Large intestine (tissue), 3 donors: ENCODE measurements around the gene KRT77. TPM values are rescaled to one million over a fixed set of nuclear protein-coding genes. Genes with fewer than 3 reads are reported as not detected.

Experiments used
- DNase-seq, 2 donors: peaks; one replicate each; pipeline versions ENCODE4 v3.0.0 to v3.0.0-alpha.2; 2013
- H3K27ac ChIP-seq: one replicate; pipeline ENCODE4 v1.5.1; 2013; ENCODE audit warnings: low read length
- H3K27me3 ChIP-seq: 2 replicates; pipeline ENCODE4 v1.6.1; 2013; ENCODE audit warnings: low read length; ENCODE audit not compliant: control insufficient read depth, insufficient read depth
- H3K36me3 ChIP-seq: 2 replicates; pipeline ENCODE4 v1.6.1; 2013; ENCODE audit warnings: low read length; ENCODE audit not compliant: control insufficient read depth, insufficient read depth
- H3K4me1 ChIP-seq: one replicate; pipeline ENCODE4 v1.6.1; 2013; ENCODE audit warnings: low read length; ENCODE audit not compliant: control insufficient read depth, insufficient read depth
- H3K4me3 ChIP-seq: one replicate; pipeline ENCODE4 v1.5.1; 2013; ENCODE audit warnings: low read length
- H3K9me3 ChIP-seq: one replicate; pipeline ENCODE4 v1.6.1; 2013; ENCODE audit warnings: mild to moderate bottlenecking, low read depth, low read length, moderate library complexity; ENCODE audit not compliant: control insufficient read depth
- WGBS: methylation state at CpG from one replicate; pipeline ENCODE4 v1.1.5; 2013; ENCODE audit warnings: low lambda C conversion rate; ENCODE audit not compliant: insufficient coverage; 5-methylcytosine and 5-hydroxymethylcytosine counted together
- polyA plus RNA-seq: library from polyadenylated mRNA; unstranded; fragments of 120-200 nt; gene quantifications from one replicate; pipeline ENCODE4 v1.2.1, GENCODE V29; 2013

The KRT77 gene
- polyA plus RNA-seq, 1 donor: 0.42 TPM

DNA sequence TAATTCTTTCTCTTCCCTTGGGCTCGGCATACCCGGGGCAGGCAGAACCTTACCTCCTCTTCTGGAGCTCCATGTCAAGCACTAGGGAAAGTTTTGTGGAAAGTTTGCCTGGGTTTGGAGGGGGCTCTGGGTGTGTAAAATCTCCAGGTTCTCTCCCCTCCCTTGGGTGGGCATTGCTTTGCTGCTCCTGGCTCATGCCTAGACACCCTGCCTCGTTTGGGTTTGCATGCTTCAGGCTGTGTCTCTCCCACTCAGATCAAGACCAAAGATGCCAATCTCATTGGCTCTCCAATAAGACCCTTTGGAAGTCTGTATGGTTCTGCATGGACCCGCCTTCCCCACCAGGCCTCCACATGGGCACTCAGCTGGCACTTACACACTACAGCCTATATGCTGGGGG lies 45.1 kb downstream of the KRT77 start:
- no CpG with 5 or more reads among the region's 4 CpGs for WGBS
- peaks cover 10% of the 10 kb centered on the region for H3K4me1 ChIP-seq
- H3K27ac ChIP-seq: no peak overlapping the region

DNA sequence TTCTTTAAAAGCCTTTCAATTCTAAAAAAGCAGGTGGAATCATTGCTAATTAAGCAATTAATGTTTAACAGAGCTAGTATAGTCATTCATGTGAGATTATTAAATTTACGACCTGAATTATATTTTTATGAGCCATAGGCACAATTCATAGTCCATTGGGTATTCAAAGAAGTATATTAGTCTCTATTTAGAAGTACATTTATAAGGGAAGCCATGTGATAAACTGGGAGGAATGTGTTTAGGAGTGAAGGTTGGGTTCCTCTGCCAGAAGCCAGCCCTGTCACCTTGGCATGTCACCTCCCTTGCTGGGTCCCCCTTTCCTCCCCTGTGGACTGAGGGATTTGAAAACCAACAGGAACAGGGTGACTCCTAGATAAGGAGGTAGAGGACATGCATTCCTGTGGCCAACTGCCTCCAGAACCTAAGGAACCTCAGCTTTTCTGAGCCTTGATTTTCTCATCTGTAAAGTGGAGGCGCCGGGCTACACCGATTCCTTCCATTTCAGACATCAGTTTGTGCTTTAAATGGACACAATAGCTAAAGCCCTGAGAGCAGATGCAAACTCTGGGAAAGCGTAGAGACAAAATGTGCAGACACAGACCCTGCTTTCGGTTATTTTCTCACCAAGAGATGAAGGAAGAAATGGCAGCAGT lies 45.9 kb downstream of the KRT77 start:
- Histone ChIP-seq H3K4me1 (peaks cover 10% of the 10 kb centered on the region), H3K4me3 (no peak overlapping the region), H3K27me3 (peaks cover 4% of the 10 kb centered on the region), H3K36me3 (no peaks in the 10 kb centered on the region), H3K9me3 (no peaks in the 10 kb centered on the region), H3K27ac (no peak overlapping the region)
- peak in 1 of 2 donors; percentile 73 for DNase-seq
- WGBS: 82% methylated on average over 4 of the region's 6 CpGs

More for the DNA sequence above, 45.1 kb downstream of the KRT77 start:
- Histone ChIP-seq H3K4me3 (no peak overlapping the region), H3K36me3 (no peaks in the 10 kb centered on the region), H3K27me3 (peaks cover 4% of the 10 kb centered on the region), H3K9me3 (no peaks in the 10 kb centered on the region)
- DNase-seq: no peak

DNA sequence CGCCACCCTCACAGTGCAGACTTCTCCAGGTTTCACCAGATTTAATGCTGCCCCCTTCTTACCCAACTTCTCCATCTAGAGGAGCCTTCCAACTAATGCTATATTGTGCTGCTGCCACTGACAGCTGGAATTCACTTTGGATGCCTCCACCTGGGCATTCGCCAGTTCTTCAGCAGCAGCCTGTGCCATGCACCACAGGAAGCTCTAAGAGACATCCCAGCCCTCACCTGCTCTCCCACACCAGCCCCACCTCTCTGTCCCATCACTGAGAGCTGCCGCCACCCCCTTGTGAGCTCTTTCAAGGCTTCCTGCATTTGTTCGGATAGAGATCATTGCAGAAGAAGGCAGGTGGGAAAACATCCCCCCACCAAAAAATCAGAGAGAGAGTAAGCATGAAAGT lies 46.7 kb downstream of the KRT77 start:
- peaks cover 6% of the 10 kb centered on the region for H3K4me1 ChIP-seq
- no peak overlapping the region for H3K27ac ChIP-seq
- H3K9me3 ChIP-seq: peaks cover 2% of the 10 kb centered on the region
- no CpG with 5 or more reads among the region's 4 CpGs for WGBS
- H3K36me3 ChIP-seq: no peaks in the 10 kb centered on the region
- no peak overlapping the region for H3K4me3 ChIP-seq
- no peak for DNase-seq
- peaks cover 4% of the 10 kb centered on the region for H3K27me3 ChIP-seq

GRCh38 chr12:52655720-52656124 lies 47.6 kb downstream of the KRT77 start:
- Histone ChIP-seq H3K36me3 (no peaks in the 10 kb centered on the region), H3K4me1 (peaks cover 6% of the 10 kb centered on the region), H3K27ac (no peak overlapping the region), H3K4me3 (no peak overlapping the region), H3K27me3 (peaks cover 4% of the 10 kb centered on the region), H3K9me3 (peaks cover 3% of the 10 kb centered on the region)
- peak in 1 of 2 donors; percentile 31 for DNase-seq
- WGBS: no CpG with 5 or more reads among the region's 8 CpGs

DNA sequence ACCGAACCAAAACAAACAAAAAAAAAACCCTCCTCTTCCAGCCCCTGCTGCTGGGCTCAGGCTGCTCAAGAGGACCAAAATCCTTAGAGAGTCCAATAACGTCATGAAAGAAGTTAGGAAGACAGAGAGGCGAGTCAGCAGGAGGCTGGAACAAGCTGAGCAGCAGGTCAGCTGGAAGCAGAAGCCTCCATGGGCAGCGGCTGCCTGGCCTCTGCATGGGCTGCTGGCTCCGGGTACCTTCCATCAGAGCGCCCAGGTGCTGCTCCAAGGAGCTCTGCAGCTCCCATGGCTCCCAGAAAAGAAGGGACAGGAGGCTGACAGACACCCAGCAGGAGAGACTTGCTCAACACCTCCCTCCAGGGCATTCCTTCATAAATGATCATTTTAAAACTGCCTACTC lies 48.1 kb downstream of the KRT77 start:
- Histone ChIP-seq H3K27me3 (peaks cover 4% of the 10 kb centered on the region), H3K4me3 (no peak overlapping the region), H3K4me1 (peaks cover 6% of the 10 kb centered on the region), H3K36me3 (no peaks in the 10 kb centered on the region), H3K9me3 (peaks cover 3% of the 10 kb centered on the region), H3K27ac (no peak overlapping the region)
- DNase-seq: no peak
- no CpG with 5 or more reads among the region's 6 CpGs for WGBS

DNA sequence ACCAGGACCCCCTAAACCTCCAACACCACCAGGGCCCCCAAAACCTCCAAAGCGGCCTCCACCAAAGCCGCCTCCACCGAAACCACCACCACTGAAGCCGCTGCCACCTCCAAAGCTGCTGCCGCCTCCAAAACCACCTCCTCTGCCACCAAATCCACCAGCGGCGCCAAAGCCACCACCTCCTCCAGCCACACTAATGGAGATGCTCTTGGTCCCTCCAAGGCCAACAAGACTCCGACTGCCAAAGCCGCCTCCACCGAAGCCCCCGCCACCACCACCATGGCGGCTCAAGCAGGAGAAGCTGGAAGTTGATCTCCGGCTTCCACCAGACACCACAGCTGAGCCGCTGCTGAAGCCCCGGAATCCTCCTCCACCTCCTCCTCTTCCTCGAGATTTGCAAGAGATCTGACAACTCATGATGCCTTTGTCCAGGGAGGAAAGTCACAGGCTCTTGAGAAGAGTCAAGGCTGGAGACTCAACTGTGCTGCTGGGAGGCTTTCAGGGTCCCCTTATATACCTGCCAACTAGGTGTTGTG lies 51.5 kb downstream of the KRT77 start, which contains the start of gene KRT2:
Gene KRT2 (minus strand): TSS at position 486 of the 536 bp plus-strand sequence. CDS start 69 bp downstream, at position 417.
- H3K9me3 ChIP-seq: peaks cover 3% of the 10 kb centered on the region
- peaks cover 4% of the 10 kb centered on the region for H3K27me3 ChIP-seq
- no peak within 1 kb of the TSS for H3K4me3 ChIP-seq
- no peak within 1 kb of the TSS for H3K27ac ChIP-seq
- DNase-seq: no peak
- H3K36me3 ChIP-seq: no peaks in the 10 kb centered on the region
- H3K4me1 ChIP-seq: peaks cover 2% of the 10 kb centered on the region
- no CpG with 5 or more reads among the region's 16 CpGs for whole genome bisulfite sequencing

DNA sequence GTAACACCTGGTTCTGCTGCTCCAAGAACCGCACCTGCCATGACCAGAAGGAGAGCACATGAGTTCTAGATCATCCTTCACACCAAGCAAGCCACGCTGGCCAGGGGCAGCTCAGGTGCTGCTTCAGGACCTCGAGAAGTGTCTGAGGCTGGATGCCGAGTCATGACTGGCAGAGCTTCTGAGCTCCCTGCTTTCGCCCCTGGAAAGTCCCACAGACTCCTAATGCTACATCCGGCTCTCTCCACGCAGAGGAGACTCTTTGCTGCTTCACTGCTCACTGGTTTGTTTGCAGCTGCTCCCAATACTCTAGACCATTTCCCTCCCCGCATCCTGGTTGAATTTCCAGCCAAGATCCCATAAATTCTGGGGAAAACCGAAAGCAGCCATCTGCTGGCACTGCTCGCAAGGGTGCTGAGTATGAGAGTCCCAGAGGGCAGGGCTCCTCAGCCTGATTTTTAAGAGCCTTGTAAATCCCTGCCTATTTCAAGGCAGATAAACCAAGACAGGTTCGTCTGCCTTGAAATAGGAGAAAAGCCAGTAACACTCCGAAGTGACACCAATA lies 52.7 kb downstream of the KRT77 start:
- no CpG with 5 or more reads among the region's 12 CpGs for WGBS
- H3K36me3 ChIP-seq: no peaks in the 10 kb centered on the region
- H3K9me3 ChIP-seq: peaks cover 3% of the 10 kb centered on the region
- H3K27me3 ChIP-seq: peaks cover 4% of the 10 kb centered on the region
- H3K4me1 ChIP-seq: peaks cover 14% of the 10 kb centered on the region
- no peak for DNase-seq
- no peak overlapping the region for H3K4me3 ChIP-seq
- no peak overlapping the region for H3K27ac ChIP-seq

DNA sequence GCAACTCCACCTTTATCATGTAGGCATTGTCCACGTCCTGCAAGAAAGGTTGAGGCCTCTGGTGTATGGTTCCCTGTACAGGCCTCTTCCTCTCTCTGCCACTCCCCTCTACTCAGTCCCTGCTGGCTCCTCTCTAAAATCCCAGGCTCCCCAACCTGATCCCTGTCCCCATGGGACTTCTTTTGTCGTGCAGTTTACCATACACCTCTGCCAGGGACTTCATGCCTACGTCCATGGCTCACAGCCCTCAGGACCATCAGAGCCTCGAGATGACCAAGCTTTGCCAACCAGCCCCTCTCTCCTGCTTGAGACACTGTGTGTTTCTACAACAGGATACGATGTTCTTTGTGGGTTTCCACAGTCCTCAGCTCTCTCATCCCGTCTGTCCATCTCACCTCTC lies 54.3 kb downstream of the KRT77 start:
- H3K27me3 ChIP-seq: no peaks in the 10 kb centered on the region
- H3K4me1 ChIP-seq: peaks cover 22% of the 10 kb centered on the region
- WGBS: no CpG with 5 or more reads among the region's 6 CpGs
- no peak overlapping the region for H3K4me3 ChIP-seq
- peaks cover 6% of the 10 kb centered on the region for H3K9me3 ChIP-seq
- no peak overlapping the region for H3K27ac ChIP-seq
- no peaks in the 10 kb centered on the region for H3K36me3 ChIP-seq
- DNase-seq: no peak

GRCh38 chr12:52648012-52648550 lies 55.2 kb downstream of the KRT77 start:
- no CpG with 5 or more reads among the region's 8 CpGs for WGBS

DNA sequence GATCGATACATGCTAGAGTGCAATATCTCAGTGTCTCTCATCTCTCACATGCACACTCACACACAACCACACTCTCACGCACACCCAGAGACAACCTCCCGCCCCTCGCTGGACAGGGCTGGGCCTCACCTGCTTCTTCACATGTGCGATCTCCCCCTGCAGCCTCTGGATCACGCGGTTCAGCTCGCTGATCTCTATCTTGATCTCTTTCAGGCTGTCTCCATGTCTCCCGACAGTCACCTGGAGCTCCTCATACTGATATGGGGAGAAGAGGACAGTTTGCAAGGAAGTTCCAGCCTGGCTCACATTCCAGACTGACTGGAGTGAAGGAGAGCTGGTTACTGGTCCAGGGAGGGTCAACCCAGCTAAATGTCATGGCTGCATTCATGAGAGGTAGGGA lies 55.7 kb downstream of the KRT77 start:
- no peaks in the 10 kb centered on the region for H3K36me3 ChIP-seq
- H3K27me3 ChIP-seq: no peaks in the 10 kb centered on the region
- no peak for DNase-seq
- H3K27ac ChIP-seq: no peak overlapping the region
- no peak overlapping the region for H3K4me3 ChIP-seq
- peaks cover 22% of the 10 kb centered on the region for H3K4me1 ChIP-seq
- H3K9me3 ChIP-seq: peaks cover 6% of the 10 kb centered on the region
- WGBS: no CpG with 5 or more reads among the region's 9 CpGs

More at GRCh38 chr12:52648012-52648550, 55.2 kb downstream of the KRT77 start:
- H3K27me3 ChIP-seq: no peaks in the 10 kb centered on the region
- no peak for DNase-seq
- peaks cover 6% of the 10 kb centered on the region for H3K9me3 ChIP-seq
- H3K4me1 ChIP-seq: peaks cover 22% of the 10 kb centered on the region
- no peaks in the 10 kb centered on the region for H3K36me3 ChIP-seq
- H3K27ac ChIP-seq: no peak overlapping the region
- H3K4me3 ChIP-seq: no peak overlapping the region
